Keratinocyte (primary cell): Measurements from ENCODE around the gene TAS2R46. TPM values are rescaled to one million over a fixed set of nuclear protein-coding genes. Genes with fewer than 3 reads are reported as not detected.

Experiments used
- DNase-seq: peaks from one replicate; pipeline ENCODE4 v3.0.0-alpha.2; 2011; ENCODE audit warnings: low read depth, missing footprints, low spot score
- FAIRE-seq: peaks from 2 replicates; lab custom pipeline; 2011; peaks lifted over from hg19 to GRCh38; lab: Jason Lieb, UNC
- H2AFZ ChIP-seq: 2 replicates; pipeline ENCODE4 v1.6.0; 2012; ENCODE audit warnings: low read length, control low read depth, inconsistent platforms; ENCODE audit not compliant: control insufficient read depth
- H3K27ac ChIP-seq: 2 replicates; pipeline ENCODE4 v1.5.1; 2011; ENCODE audit warnings: low read length; ENCODE audit not compliant: control insufficient read depth, insufficient read depth
- H3K27me3 ChIP-seq: 3 replicates; pipeline ENCODE4 v1.6.0; 2011; ENCODE audit warnings: low read length; ENCODE audit not compliant: control insufficient read depth, insufficient read depth; ENCODE audit errors: extremely low read depth
- H3K36me3 ChIP-seq, 2 experiments: 2 replicates in 1 of 2; 3 replicates in 1 of 2; pipeline ENCODE4 v1.5.1; 2011; ENCODE audit warnings: low read length in 2 of 2, mild to moderate bottlenecking in 1 of 2; ENCODE audit not compliant: control insufficient read depth in 2 of 2, insufficient read depth in 2 of 2; ENCODE audit errors: extremely low read depth in 1 of 2
- H3K4me1 ChIP-seq: 3 replicates; pipeline ENCODE4 v1.5.1; 2011; ENCODE audit warnings: low read length; ENCODE audit not compliant: control insufficient read depth, insufficient read depth; ENCODE audit errors: extremely low read depth
- H3K4me2 ChIP-seq: 3 replicates; pipeline ENCODE4 v1.6.0; 2011; ENCODE audit warnings: low read depth, low read length; ENCODE audit not compliant: control insufficient read depth, insufficient read depth; ENCODE audit errors: extremely low read depth
- H3K4me3 ChIP-seq, 3 experiments: fragments of 200-600 bp in 1 of 3; sonication (generic) in 1 of 3; 2 replicates in 2 of 3; 3 replicates in 1 of 3; pipeline ENCODE4 v1.5.1; 2011 to 2016; ENCODE audit warnings: low read length in 3 of 3, mild to moderate bottlenecking in 3 of 3, control low read depth in 2 of 3, inconsistent platforms in 1 of 3, low read depth in 1 of 3, mixed read lengths in 1 of 3, mixed run types in 1 of 3, moderate library complexity in 1 of 3; ENCODE audit not compliant: control insufficient read depth in 2 of 3, insufficient read depth in 2 of 3; ENCODE audit errors: extremely low read depth in 1 of 3
- H3K79me2 ChIP-seq: 2 replicates; pipeline ENCODE4 v1.6.0; 2012; ENCODE audit warnings: low read length; ENCODE audit not compliant: control insufficient read depth, insufficient read depth
- H3K9ac ChIP-seq: 3 replicates; pipeline ENCODE4 v1.6.0; 2011; ENCODE audit warnings: low read length; ENCODE audit not compliant: control insufficient read depth, insufficient read depth; ENCODE audit errors: extremely low read depth
- H3K9me1 ChIP-seq: 3 replicates; pipeline ENCODE4 v1.6.0; 2011; ENCODE audit warnings: low read length; ENCODE audit not compliant: control insufficient read depth, insufficient read depth; ENCODE audit errors: extremely low read depth
- H3K9me3 ChIP-seq: 2 replicates; pipeline ENCODE4 v1.5.1; 2012; ENCODE audit warnings: low read depth, low read length; ENCODE audit not compliant: control insufficient read depth
- H4K20me1 ChIP-seq: 3 replicates; pipeline ENCODE4 v1.6.0; 2011; ENCODE audit warnings: low read length; ENCODE audit not compliant: control insufficient read depth, insufficient read depth; ENCODE audit errors: extremely low read depth
- EZH2 ChIP-seq: IDR thresholded peaks from one replicate; pipeline ENCODE4 v1.6.1; 2012; ENCODE audit warnings: inconsistent platforms, mild to moderate bottlenecking, low read length, moderate library complexity
- dilution Hi-C: fragments of 300-500 bp; cut with MboI; formaldehyde crosslinking; loops from one replicate; pipeline ENCODE4 v1.7.0; 2020; ENCODE audit warnings: low sequenced_read_pairs; ENCODE audit not compliant: extremely low pct_ligation_motif_present
- polyA plus RNA-seq, 5 experiments: library from polyadenylated mRNA; depleted of rRNA in 3 of 5; stranded (reverse) in 3 of 5; stranded (forward) in 1 of 5; unstranded in 1 of 5; fragments of >200 nt; gene quantifications; 1 replicate in 1 of 5; 2 replicates in 3 of 5; 3 replicates in 1 of 5; pipeline versions ENCODE4 v1.2.1 to v1.2.3, GENCODE V29; 2011 to 2012; ENCODE audit warnings: missing spikeins in 2 of 5, low read depth in 1 of 5, low replicate concordance in 1 of 5
- TF ChIP-seq, protein P1 (sequence below), 3 experiments: IDR thresholded peaks in 1 of 3; conservative IDR thresholded peaks in 1 of 3; optimal IDR thresholded peaks in 1 of 3; 2 replicates in 2 of 3; 3 replicates in 1 of 3; pipeline versions ENCODE3 to v1.5.1; 2011; ENCODE audit warnings: low read length in 3 of 3, mild to moderate bottlenecking in 3 of 3, moderate library complexity in 2 of 3, control low read depth in 1 of 3, inconsistent platforms in 1 of 3; ENCODE audit not compliant: insufficient read depth in 2 of 3; ENCODE audit errors: extremely low read depth in 1 of 3

TAS2R46 gene
- polyA plus RNA-seq, 1 donor (not counting 4 experiments of a cell fraction or from before 2014, with no cell fraction given), result 0.10 TPM

DNA sequence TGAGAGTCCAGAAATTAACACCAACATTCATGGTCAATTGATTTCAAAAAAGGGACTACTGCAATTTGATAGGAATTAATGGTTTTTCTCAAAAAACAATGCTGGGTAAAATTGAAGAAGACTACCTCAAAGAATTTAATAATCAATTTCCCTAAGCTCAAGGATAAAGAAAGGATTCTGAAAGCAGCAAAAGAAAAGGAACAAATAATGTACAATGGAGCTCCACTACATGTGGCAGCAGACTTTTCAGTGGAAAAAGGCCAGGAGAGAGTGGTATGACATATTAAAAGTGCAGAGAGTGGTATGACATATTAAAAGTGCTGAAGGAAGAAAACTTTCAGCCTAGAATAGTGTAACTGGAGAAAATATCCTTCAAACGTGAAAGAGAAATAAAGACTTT lies 45.6 kb upstream of the TAS2R46 start:
- H3K27me3 ChIP-seq, result no peaks in the 10 kb centered on the region
- H2AFZ ChIP-seq, result no peak overlapping the region
- H4K20me1 ChIP-seq, result no peaks in the 10 kb centered on the region
- H3K4me1 ChIP-seq, result no peaks in the 10 kb centered on the region
- H3K27ac ChIP-seq, result no peak overlapping the region
- DNase-seq (no peak), FAIRE-seq (peak; percentile 32)
- H3K79me2 ChIP-seq, result peaks cover 35% of the 10 kb centered on the region
- no peak overlapping the region for H3K4me2 ChIP-seq
- TF ChIP-seq, protein P1, sequence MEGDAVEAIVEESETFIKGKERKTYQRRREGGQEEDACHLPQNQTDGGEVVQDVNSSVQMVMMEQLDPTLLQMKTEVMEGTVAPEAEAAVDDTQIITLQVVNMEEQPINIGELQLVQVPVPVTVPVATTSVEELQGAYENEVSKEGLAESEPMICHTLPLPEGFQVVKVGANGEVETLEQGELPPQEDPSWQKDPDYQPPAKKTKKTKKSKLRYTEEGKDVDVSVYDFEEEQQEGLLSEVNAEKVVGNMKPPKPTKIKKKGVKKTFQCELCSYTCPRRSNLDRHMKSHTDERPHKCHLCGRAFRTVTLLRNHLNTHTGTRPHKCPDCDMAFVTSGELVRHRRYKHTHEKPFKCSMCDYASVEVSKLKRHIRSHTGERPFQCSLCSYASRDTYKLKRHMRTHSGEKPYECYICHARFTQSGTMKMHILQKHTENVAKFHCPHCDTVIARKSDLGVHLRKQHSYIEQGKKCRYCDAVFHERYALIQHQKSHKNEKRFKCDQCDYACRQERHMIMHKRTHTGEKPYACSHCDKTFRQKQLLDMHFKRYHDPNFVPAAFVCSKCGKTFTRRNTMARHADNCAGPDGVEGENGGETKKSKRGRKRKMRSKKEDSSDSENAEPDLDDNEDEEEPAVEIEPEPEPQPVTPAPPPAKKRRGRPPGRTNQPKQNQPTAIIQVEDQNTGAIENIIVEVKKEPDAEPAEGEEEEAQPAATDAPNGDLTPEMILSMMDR (optimal IDR thresholded peaks at IDR 0.05 in 1 of 3, IDR thresholded peaks at IDR 0.05 in 1 of 3, conservative IDR thresholded peaks at IDR 0.05 in 1 of 3; ENCODE audit: extremely low read depth in 1 of 3, insufficient read depth in 2 of 3, low read length in 3 of 3), result no peak
- TF ChIP-seq EZH2, result no peak
- H3K9me3 ChIP-seq, result no peaks in the 10 kb centered on the region
- H3K4me3 ChIP-seq, result no peak overlapping the region
- no peak overlapping the region for H3K9ac ChIP-seq
- no peaks in the 10 kb centered on the region for H3K9me1 ChIP-seq
- dilution Hi-C loops, result no loop called here
- H3K36me3 ChIP-seq, result peaks cover 0 to 4% of the 10 kb centered on the region in 2 experiments

DNA sequence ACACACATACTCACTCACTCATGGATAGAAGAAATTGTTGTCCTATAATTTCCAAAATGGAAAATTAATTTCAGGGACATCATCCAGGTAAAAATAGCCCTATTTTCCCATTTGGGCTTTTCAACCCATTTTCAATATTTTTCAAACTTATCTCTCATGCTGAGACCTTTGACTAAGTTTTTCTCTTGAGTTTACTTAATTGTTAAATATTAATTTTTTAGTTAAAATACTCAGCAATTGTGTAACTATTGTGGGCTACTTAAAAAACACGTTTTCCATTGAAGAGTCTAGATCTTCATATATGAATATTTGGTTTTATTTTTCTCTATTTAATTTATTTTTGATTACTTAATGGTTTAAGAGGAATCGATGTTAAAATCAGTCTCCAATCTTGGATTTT lies 44.2 kb upstream of the TAS2R46 start:
- DNase-seq, result no peak
- no peak overlapping the region for H2AFZ ChIP-seq
- no peaks in the 10 kb centered on the region for H4K20me1 ChIP-seq
- no peaks in the 10 kb centered on the region for H3K9me1 ChIP-seq
- H3K4me1 ChIP-seq, result no peaks in the 10 kb centered on the region
- H3K4me2 ChIP-seq, result no peak overlapping the region
- H3K9ac ChIP-seq, result no peak overlapping the region
- H3K27ac ChIP-seq, result no peak overlapping the region
- peaks cover 30% of the 10 kb centered on the region for H3K79me2 ChIP-seq
- dilution Hi-C loops, result no loop called here
- H3K27me3 ChIP-seq, result no peaks in the 10 kb centered on the region
- FAIRE-seq, result no peak
- no peak for TF ChIP-seq EZH2
- TF ChIP-seq, protein P1 (optimal IDR thresholded peaks at IDR 0.05 in 1 of 3, IDR thresholded peaks at IDR 0.05 in 1 of 3, conservative IDR thresholded peaks at IDR 0.05 in 1 of 3; ENCODE audit: extremely low read depth in 1 of 3, insufficient read depth in 2 of 3, low read length in 3 of 3), result no peak
- no peaks in the 10 kb centered on the region for H3K9me3 ChIP-seq
- no peak overlapping the region for H3K4me3 ChIP-seq
- peaks cover 0 to 4% of the 10 kb centered on the region in 2 experiments for H3K36me3 ChIP-seq
